ENCODE results near the gene SMYD3.

Gene SMYD3

DNA sequence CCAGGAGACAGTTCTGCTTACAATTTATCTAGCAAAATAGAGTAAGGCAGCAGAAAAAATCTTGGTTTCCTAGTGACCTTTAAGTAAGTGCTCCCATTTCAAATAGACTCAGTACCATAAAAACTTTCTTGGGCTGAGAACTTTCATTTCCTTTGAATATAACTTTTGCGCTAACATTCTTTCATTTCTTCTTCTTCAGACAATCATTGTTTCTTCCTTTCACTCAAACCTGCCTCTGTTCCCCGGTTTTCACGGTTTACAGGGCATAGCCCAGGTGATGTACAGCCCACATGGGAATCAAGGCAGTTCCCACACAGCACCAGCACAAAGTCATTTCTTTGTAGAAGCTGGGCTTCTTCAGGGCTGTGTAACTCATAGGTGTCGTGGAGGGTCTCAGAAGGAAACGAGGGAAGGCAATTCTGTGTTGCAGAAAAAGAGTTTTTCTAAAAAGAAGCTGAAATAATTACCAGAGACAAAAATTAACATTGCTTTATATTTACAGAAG, 611.6 kb downstream of the SMYD3 start:
- H3K27ac ChIP-seq (ENCODE audit: low read depth, low read length), result no peak overlapping the region
- H3K36me3 ChIP-seq (ENCODE audit: insufficient read depth, low read length), result peaks cover 10% of the 10 kb centered on the region; the same call in 1 of the 2 replicates
- no peaks in the 10 kb centered on the region for H3K4me1 ChIP-seq (ENCODE audit: control insufficient read depth, insufficient read depth, low read length, unreplicated experiment)

DNA sequence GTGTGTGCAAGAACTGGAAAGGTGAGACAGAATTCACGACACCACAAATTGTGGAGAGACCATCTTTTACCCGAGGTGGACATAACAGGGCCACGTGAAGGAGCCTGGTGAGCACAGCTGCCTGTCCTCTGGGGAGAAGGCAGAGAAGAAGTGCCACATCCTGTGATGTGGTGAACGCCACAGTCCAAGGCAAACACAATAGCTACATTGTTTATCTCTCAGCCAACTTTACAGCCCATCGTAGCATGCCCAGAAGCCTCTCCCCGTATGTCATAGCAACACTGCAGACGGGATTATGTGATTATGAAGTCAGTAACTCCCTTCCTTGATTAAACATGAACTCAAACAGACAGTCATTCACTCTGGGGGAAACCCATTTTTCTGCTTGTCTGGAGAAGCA, 612.2 kb downstream of the SMYD3 start:
- Histone ChIP-seq H3K4me3 (ENCODE audit: low read depth, low read length) (no peak overlapping the region), H2AFZ (ENCODE audit: low read length, unreplicated experiment) (no peak overlapping the region), H3K27me3 (ENCODE audit: insufficient read depth, low read length) (no peaks in the 10 kb centered on the region), H3K4me1 (ENCODE audit: control insufficient read depth, insufficient read depth, low read length, unreplicated experiment) (no peaks in the 10 kb centered on the region), H3K36me3 (ENCODE audit: insufficient read depth, low read length) (peaks cover 10% of the 10 kb centered on the region; the same call in 1 of the 2 replicates), H3K27ac (ENCODE audit: low read depth, low read length) (no peak overlapping the region), H3K79me2 (ENCODE audit: control insufficient read depth, insufficient read depth, low read length, unreplicated experiment) (no peaks in the 10 kb centered on the region)

More for the DNA sequence above, 611.6 kb downstream of the SMYD3 start:
- Histone ChIP-seq H3K4me3 (ENCODE audit: low read depth, low read length) (no peak overlapping the region), H3K27me3 (ENCODE audit: insufficient read depth, low read length) (no peaks in the 10 kb centered on the region), H3K79me2 (ENCODE audit: control insufficient read depth, insufficient read depth, low read length, unreplicated experiment) (no peaks in the 10 kb centered on the region), H2AFZ (ENCODE audit: low read length, unreplicated experiment) (no peak overlapping the region)

DNA sequence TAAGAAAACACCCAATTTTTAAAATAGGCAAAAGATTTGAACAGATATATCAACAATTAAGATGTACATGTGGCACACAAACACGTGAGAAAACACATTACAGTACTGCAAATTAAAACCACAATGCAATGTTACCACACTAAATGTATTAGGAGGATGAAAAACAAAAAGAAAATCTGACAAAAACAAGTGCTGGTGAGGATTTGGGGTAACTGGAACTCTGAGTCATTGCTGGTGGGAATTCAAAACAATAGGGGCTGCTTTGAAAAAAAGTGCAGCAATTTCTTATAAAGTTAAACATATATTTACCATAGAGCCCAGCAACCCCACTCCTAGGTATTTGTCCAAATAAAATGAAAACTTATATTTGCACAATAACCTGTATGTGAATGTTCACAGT, 614.1 kb downstream of the SMYD3 start:
- no peaks in the 10 kb centered on the region for H3K27me3 ChIP-seq (ENCODE audit: insufficient read depth, low read length)
- H3K4me3 ChIP-seq (ENCODE audit: low read depth, low read length), result no peak overlapping the region
- H3K36me3 ChIP-seq (ENCODE audit: insufficient read depth, low read length), result peaks cover 10% of the 10 kb centered on the region; the same call in 1 of the 2 replicates
- no peaks in the 10 kb centered on the region for H3K4me1 ChIP-seq (ENCODE audit: control insufficient read depth, insufficient read depth, low read length, unreplicated experiment)
- H3K27ac ChIP-seq (ENCODE audit: low read depth, low read length), result no peak overlapping the region
- no peak overlapping the region for H2AFZ ChIP-seq (ENCODE audit: low read length, unreplicated experiment)
- H3K79me2 ChIP-seq (ENCODE audit: control insufficient read depth, insufficient read depth, low read length, unreplicated experiment), result no peaks in the 10 kb centered on the region

DNA sequence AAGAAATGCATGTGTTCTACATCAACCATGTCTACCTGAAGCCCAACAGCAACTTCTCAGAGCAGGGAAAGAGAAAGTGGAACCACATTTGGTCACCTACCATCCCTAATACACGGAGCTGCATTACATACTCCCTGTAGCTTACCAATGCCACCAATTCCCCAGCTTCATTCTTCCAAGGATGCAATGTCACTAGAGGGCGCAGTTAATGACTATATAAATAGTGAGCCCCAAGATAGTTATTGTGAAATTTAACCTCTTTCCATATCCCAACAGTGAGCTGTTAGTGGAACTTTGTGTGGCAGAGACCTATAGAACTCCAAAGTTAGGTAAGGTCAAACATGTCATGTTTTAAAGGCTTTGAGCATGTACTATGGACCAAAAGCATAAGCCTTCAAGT, 618.3 kb downstream of the SMYD3 start:
- Histone ChIP-seq H3K27ac (ENCODE audit: low read depth, low read length) (no peak overlapping the region), H3K27me3 (ENCODE audit: insufficient read depth, low read length) (no peaks in the 10 kb centered on the region), H3K4me3 (ENCODE audit: low read depth, low read length) (no peak overlapping the region), H2AFZ (ENCODE audit: low read length, unreplicated experiment) (no peak overlapping the region), H3K4me1 (ENCODE audit: control insufficient read depth, insufficient read depth, low read length, unreplicated experiment) (no peaks in the 10 kb centered on the region), H3K36me3 (ENCODE audit: insufficient read depth, low read length) (peaks cover 9% of the 10 kb centered on the region; the same call in 1 of the 2 replicates), H3K79me2 (ENCODE audit: control insufficient read depth, insufficient read depth, low read length, unreplicated experiment) (no peaks in the 10 kb centered on the region)

DNA sequence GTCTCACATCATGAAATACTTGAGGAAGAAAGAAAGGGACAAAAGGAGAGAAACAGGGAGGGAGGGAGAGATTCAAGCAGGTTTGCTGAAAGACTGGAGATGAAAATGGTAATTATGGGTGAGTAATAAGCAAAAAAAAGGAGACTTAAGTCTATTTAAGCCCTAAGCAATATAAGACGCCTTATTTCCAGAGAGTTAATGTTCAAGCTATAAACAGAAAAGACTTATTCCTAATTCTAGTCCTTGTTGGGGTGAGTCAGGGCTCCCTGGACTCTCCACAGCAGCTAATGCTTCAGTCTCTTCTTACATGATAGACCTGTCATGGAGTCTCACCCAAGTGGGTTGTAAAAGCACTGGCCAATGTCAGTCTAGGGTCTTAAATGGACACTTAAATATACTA, 619.2 kb downstream of the SMYD3 start:
- H3K36me3 ChIP-seq (ENCODE audit: insufficient read depth, low read length), result peaks cover 3% of the 10 kb centered on the region; the same call in 1 of the 2 replicates
- H3K4me3 ChIP-seq (ENCODE audit: low read depth, low read length), result no peak overlapping the region
- no peak overlapping the region for H2AFZ ChIP-seq (ENCODE audit: low read length, unreplicated experiment)
- H3K27me3 ChIP-seq (ENCODE audit: insufficient read depth, low read length), result no peaks in the 10 kb centered on the region
- H3K4me1 ChIP-seq (ENCODE audit: control insufficient read depth, insufficient read depth, low read length, unreplicated experiment), result no peaks in the 10 kb centered on the region
- H3K27ac ChIP-seq (ENCODE audit: low read depth, low read length), result no peak overlapping the region
- no peaks in the 10 kb centered on the region for H3K79me2 ChIP-seq (ENCODE audit: control insufficient read depth, insufficient read depth, low read length, unreplicated experiment)

DNA sequence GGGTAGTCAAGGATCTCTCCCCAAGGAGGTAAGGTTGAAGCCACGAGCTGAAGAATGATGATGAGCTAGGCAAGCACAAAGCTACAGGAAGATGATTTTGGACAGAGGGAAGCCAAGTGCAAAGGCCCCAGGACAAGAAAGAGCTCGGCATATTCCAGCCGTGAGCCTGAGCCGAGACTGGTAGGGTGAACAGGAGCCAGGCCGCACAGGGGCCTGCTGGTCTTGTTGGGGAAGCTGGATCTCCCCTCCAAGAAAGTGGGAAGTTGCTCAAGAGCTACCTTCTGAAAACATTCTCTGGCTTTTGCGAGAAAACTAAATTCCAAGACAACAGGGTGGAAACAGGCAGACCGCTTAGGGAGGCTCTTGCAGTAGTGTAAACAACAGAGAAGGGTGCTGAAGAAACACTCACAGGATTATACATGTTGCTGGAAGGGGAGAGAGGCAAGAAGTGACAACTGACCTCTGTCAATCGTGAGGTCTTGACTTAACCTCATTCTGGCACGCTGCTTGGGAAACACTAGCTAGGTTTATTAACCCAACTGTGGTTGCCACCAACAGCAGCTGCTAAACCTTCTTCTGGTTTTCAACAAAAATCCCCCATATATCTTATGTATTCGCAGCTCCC, 625.2 kb downstream of the SMYD3 start:
- no peak overlapping the region for H3K4me3 ChIP-seq (ENCODE audit: low read depth, low read length)
- peaks cover 15% of the 10 kb centered on the region for H3K4me1 ChIP-seq (ENCODE audit: control insufficient read depth, insufficient read depth, low read length, unreplicated experiment)
- H3K27me3 ChIP-seq (ENCODE audit: insufficient read depth, low read length), result no peaks in the 10 kb centered on the region
- no peak overlapping the region; the same call in 1 of the 2 replicates for H3K27ac ChIP-seq (ENCODE audit: low read depth, low read length)
- no peaks in the 10 kb centered on the region for H3K79me2 ChIP-seq (ENCODE audit: control insufficient read depth, insufficient read depth, low read length, unreplicated experiment)
- no peak overlapping the region for H2AFZ ChIP-seq (ENCODE audit: low read length, unreplicated experiment)
- H3K36me3 ChIP-seq (ENCODE audit: insufficient read depth, low read length), result no peaks in the 10 kb centered on the region

DNA sequence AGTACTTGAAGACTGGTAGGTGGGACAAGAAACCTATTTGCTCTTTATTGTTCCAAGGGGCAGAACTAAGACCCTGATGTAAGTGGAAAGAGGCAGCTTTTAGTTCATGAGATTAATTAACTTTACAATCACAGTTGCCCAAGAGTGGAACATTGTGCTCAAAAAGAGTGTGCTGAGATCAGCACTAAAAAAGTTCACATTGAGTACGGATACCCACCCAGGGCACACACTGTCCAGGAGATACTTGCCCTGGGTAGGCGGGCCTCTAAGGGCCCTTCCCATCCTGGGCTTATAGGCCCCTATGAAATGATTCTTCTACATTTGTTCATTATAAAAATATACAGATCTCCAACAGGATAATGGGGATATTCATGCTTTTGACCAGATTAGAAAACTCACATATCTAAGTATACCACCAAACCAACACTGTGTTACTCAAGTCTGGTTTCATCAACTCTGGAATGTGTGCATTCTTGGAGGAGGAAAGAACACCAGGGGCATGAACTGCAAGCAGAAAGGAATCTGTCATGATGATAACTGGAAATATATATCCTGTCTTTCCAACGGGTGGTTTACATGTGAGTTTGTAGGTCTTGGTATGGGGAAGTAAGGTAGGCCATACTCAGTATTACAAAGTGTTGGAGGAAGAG, 626.2 kb downstream of the SMYD3 start:
- Histone ChIP-seq H3K4me3 (ENCODE audit: low read depth, low read length) (no peak overlapping the region), H2AFZ (ENCODE audit: low read length, unreplicated experiment) (no peak overlapping the region), H3K79me2 (ENCODE audit: control insufficient read depth, insufficient read depth, low read length, unreplicated experiment) (no peaks in the 10 kb centered on the region), H3K4me1 (ENCODE audit: control insufficient read depth, insufficient read depth, low read length, unreplicated experiment) (peaks cover 18% of the 10 kb centered on the region), H3K27ac (ENCODE audit: low read depth, low read length) (peak overlapping the region; percentile 55), H3K36me3 (ENCODE audit: insufficient read depth, low read length) (no peaks in the 10 kb centered on the region), H3K27me3 (ENCODE audit: insufficient read depth, low read length) (no peaks in the 10 kb centered on the region)

DNA sequence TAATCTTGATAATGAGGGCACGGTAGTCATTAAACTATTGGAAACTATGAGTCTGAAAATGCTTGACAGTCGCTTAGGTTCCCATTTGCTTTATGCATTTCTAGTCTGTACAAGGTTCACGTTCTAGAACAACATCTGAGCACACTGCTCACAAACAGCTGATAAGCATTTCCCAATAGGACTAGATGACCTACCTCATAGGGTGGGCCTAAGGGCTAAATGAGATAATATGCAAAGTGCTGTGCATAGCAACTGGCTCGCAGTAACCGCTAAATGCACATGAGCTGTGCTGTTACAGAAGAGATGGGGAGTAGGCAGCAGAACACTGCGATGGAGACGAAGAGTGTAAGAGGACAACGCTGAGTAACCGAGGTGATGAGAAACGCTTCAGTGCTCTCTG, 628.0 kb downstream of the SMYD3 start:
- no peaks in the 10 kb centered on the region for H3K36me3 ChIP-seq (ENCODE audit: insufficient read depth, low read length)
- H3K79me2 ChIP-seq (ENCODE audit: control insufficient read depth, insufficient read depth, low read length, unreplicated experiment), result no peaks in the 10 kb centered on the region
- H3K4me1 ChIP-seq (ENCODE audit: control insufficient read depth, insufficient read depth, low read length, unreplicated experiment), result peaks cover 36% of the 10 kb centered on the region
- H2AFZ ChIP-seq (ENCODE audit: low read length, unreplicated experiment), result no peak overlapping the region
- no peaks in the 10 kb centered on the region for H3K27me3 ChIP-seq (ENCODE audit: insufficient read depth, low read length)
- no peak overlapping the region for H3K4me3 ChIP-seq (ENCODE audit: low read depth, low read length)
- H3K27ac ChIP-seq (ENCODE audit: low read depth, low read length), result no peak overlapping the region

DNA sequence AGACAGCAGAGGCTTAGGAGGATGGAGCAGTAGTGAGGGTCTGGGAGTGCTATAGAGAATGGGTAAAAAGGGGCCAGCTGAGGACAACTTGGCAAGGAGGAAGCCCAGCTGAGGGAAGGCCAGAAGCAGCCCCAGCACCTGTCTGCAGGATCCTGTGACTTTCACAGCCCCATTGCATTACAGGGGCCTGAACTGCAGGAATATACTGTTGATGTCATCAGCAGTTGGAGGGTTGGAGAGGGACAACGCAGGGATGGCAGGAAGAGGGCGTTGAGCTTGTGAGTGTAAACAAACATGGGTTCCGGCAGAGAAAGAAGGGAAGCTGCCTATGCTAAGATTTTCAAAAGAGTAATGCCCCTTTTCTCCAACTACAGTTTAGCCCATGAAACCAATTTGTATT, 628.5 kb downstream of the SMYD3 start:
- H3K4me3 ChIP-seq (ENCODE audit: low read depth, low read length), result no peak overlapping the region

DNA sequence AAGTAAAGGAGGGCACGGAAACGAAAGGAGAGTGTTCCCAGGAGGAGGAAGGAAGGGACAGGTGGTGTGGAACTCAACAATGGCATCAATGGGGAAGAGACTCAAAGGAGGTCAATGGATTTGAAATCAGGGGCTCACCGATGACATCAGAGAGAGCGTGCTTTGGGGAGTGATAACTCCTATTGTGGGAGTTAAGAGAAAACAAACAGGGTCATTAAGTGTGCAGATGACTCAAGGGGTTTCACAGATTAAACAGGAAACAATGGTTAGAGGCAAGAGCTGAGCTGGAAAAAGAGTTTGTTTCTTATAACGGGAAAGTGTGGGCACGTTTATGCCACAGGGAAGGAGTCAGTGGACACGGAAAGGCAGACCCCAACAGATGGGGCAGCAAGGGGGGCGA, 629.1 kb downstream of the SMYD3 start:
- Histone ChIP-seq H3K79me2 (ENCODE audit: control insufficient read depth, insufficient read depth, low read length, unreplicated experiment) (no peaks in the 10 kb centered on the region), H3K4me1 (ENCODE audit: control insufficient read depth, insufficient read depth, low read length, unreplicated experiment) (peaks cover 42% of the 10 kb centered on the region), H3K27me3 (ENCODE audit: insufficient read depth, low read length) (no peaks in the 10 kb centered on the region)

More for the DNA sequence above, 628.5 kb downstream of the SMYD3 start:
- no peak overlapping the region for H3K27ac ChIP-seq (ENCODE audit: low read depth, low read length)
- peaks cover 41% of the 10 kb centered on the region for H3K4me1 ChIP-seq (ENCODE audit: control insufficient read depth, insufficient read depth, low read length, unreplicated experiment)
- H3K36me3 ChIP-seq (ENCODE audit: insufficient read depth, low read length), result no peaks in the 10 kb centered on the region
- H3K79me2 ChIP-seq (ENCODE audit: control insufficient read depth, insufficient read depth, low read length, unreplicated experiment), result no peaks in the 10 kb centered on the region
- H2AFZ ChIP-seq (ENCODE audit: low read length, unreplicated experiment), result no peak overlapping the region
- H3K27me3 ChIP-seq (ENCODE audit: insufficient read depth, low read length), result no peaks in the 10 kb centered on the region

DNA sequence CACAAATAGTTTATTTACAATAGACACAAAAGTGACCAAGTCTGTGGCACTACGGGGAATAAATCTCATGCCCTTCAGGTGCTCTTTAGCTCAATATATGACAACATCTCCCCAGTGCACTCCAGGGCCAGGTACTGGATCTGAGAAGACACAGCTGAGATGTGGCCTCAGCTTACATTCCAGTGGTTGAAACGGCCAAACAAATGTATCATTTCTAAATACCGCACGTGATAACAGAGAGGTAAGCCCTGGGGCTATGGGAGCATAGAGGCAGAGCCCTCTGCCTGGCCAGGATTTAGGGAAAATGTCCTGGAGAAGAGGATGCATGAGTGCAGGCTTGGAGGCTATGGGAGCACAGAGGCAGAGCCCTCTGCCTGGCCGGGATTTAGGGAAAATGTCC, 630.5 kb downstream of the SMYD3 start:
- H3K4me1 ChIP-seq (ENCODE audit: control insufficient read depth, insufficient read depth, low read length, unreplicated experiment), result peaks cover 39% of the 10 kb centered on the region

More for the DNA sequence above, 629.1 kb downstream of the SMYD3 start:
- H2AFZ ChIP-seq (ENCODE audit: low read length, unreplicated experiment), result no peak overlapping the region
- H3K27ac ChIP-seq (ENCODE audit: low read depth, low read length), result no peak overlapping the region
- no peak overlapping the region for H3K4me3 ChIP-seq (ENCODE audit: low read depth, low read length)
- H3K36me3 ChIP-seq (ENCODE audit: insufficient read depth, low read length), result no peaks in the 10 kb centered on the region

More for the DNA sequence above, 630.5 kb downstream of the SMYD3 start:
- no peaks in the 10 kb centered on the region for H3K27me3 ChIP-seq (ENCODE audit: insufficient read depth, low read length)
- H2AFZ ChIP-seq (ENCODE audit: low read length, unreplicated experiment), result no peak overlapping the region
- H3K27ac ChIP-seq (ENCODE audit: low read depth, low read length), result no peak overlapping the region
- H3K79me2 ChIP-seq (ENCODE audit: control insufficient read depth, insufficient read depth, low read length, unreplicated experiment), result no peaks in the 10 kb centered on the region
- no peak overlapping the region for H3K4me3 ChIP-seq (ENCODE audit: low read depth, low read length)
- H3K36me3 ChIP-seq (ENCODE audit: insufficient read depth, low read length), result no peaks in the 10 kb centered on the region
